ENCODE results near the gene AMPH.
"Not testable (repeated sequence)": the region's sequence is repeated elsewhere in the genome, so short reads cannot be mapped to it uniquely, and the experiment has no call there.

AMPH gene

DNA sequence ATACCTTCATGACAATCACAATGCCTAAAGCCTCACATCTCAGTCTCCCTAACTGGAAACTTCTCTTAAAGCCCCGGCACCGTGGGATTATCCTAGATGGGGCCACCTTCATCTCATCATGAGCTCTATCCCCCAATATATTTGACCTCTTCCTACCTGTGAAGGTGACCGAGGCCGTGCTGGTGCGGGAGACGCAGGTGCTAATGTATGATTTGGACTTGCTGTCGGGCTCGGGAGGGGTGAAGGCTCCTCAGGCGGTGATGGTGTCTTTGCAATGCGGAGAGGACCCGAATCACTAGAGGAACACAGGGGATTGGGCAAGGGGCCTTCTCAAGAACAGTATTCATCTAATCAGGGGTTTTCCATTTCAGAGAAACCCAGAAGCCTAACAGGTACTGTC lies 168.4 kb downstream of the AMPH start:
- DNase-seq (ENCODE audit: low read depth), result no peak

DNA sequence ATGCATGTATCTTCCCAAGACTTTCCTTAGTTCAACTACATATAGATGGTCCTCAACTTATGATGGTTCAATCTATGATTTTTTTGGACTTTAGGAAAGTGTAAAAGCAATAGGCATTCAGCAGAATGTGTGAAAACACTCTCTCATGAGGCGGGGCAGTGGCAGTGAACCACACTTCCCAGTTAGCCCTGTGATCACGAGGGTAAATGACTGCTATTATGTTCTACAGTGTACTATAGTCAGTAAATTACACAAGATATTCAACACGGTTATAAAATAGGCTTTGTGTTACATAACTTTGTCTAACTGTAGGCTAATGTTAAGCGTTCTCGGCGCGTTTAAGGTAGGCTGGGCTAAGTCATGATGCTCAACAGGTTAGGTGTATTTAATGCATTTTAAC lies 169.3 kb downstream of the AMPH start:
- DNase-seq (ENCODE audit: low read depth), result no peak

DNA sequence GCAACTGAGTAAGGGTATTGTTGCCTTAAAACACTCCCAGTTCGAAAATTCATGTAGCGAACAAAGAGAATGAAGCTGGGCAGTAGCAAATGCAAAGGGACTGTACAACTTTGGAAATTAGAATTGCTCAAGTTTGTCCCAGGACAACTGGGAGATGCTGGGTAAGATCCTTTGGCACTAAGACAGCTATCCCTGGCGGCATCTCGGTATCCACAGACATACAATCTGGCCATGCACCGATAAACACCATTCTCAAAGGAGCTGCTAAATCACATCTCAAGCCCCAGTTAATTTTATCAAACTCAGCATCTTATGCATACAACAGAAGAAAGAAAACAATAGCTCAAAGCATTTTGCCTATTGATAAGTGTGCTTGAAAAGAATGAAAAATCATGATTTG lies 177.3 kb downstream of the AMPH start:
- DNase-seq (ENCODE audit: low read depth), result no peak

DNA sequence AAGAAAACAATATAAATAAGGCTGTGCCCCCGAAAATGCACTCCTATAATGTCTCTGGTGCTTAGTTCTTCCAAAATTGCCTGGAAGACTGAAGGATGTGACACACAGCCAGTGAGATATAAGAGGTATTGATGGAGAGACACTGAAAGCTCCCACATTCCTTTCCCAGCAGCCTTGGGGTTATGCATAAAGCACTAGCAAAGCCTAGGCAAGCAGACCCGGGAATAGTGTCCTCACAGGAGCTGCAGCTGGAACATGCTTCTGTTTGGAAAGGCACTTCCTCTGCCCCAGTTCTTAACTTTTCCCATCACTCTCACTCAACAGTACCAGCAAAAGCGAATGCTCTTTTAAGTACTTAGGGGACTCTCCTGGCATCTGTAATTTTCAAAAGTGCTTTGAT lies 178.0 kb downstream of the AMPH start:
- no peak for DNase-seq (ENCODE audit: low read depth)

DNA sequence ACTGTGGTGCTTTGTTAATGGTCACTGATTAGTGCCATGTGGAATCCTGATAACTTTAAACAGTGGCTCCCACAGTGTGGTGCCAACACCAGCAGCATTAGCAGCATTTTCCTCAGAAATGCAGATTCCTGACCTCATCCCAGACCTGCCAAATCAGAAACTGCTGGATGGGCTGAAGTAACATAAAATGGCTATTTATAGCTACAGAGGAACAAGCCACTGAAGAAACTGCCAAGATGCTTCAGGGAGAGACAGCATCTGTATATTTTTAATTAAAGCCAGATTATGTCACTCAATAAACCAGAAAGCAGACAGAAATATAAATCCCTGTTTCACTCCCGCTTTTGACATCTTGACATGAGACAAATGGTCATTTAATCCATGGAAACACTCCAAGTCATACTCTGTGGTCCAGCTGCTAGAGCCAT lies 178.5 kb downstream of the AMPH start:
- DNase-seq (ENCODE audit: low read depth), result peak; percentile 67

DNA sequence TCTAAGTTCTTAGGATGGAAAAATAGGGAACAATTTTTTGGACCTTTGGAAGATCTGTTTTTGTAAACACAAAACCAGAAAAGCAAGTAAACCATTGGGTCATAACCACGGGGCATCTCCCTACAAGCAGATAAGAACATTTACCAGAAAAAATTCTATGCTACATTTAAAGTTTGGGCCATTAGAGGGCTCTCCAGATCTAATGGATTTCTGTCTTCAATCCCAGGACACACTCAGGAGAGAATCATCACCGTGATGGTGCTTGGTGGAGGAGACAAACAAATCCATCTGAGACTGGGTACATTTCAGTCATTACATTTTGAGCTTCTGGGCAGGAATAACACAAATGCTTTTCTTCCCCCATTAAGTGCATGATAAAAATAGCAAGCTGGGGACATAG lies 179.3 kb downstream of the AMPH start:
- peak; percentile 34 for DNase-seq (ENCODE audit: low read depth)

DNA sequence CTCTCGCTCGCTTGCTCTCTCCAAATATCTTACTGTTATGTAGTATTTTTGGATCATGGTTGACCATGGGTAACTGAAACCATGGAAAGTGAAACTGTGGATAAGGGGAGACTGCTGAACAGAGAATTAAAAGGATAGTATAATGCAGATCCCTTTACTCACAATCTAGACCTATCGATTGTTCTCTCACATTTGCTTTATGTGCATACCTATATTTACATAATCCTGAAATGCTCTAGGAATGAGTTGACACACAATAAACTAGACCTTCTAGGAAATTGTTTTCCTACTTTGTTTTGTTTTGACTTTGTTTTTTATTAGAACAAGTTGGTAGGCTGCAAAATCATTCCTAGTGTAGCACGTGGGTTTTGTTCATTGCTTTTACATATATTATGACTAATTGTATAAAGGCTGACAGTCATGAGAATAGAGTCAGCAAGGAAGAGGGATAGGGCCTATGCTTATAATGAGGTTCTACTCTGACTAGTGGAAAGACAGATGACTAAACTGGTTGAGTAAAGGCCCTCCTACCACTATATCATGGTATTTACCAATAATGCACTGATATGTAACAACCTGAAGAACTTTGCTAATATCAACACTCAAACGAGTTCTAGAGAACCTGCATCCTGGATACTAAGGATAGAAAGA lies 182.5 kb downstream of the AMPH start:
- DNase-seq (ENCODE audit: low read depth), result no peak

DNA sequence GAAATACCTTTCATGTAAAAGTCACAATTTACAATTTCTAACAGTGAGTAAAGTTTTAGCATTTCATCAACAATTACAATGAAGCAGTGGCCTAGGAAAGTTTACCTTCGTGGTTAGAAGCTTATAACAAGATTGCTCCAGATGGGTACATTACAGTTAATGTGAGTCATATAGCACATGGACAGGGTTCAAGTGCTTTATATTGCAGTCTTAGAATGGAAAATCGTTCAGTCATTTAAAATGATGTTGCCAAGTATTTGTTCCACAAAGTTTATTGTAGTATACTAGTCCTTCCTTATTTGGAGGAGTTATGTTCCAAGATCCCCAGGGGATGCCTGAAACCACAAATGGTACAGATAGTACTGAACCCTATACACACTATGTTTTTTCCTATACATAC lies 183.1 kb downstream of the AMPH start:
- no peak for DNase-seq (ENCODE audit: low read depth)

DNA sequence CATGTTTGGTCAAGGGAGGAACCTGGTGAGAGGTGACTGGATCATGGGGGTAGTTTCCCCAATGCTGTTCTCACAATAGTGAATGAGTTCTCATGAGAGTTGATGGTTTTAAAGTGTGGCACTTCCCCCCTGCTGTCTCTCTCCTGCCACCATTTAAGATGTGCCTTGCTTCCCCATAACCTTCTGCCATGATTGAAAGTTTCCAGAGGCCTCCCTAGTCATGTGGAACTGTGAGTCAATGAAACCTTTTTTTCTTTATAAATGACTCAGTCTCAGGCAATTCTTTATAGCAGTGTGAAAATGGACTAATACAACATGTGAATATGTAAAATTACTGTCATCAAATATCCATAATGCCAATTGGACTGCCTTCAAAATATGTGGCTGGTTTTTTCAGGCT lies 192.2 kb downstream of the AMPH start:
- no peak for DNase-seq (ENCODE audit: low read depth)

DNA sequence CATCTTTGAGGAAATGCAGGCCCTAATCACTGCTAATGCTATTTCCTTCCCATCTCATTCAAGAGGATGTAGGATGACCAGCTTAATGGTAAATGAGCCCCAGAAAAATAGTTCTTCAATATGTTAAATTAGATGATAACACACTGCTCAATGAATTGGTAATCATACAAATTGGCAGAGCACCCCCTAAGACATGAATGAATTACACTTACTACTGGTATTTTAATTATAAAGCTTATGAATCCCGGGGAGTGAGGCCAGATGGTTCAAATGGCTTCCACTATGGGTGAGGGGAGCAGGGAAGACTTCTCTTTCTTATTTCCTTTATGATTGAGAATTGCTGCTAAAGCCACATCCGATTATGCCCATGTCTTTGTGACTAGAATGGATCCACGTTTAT lies 198.5 kb downstream of the AMPH start:
- DNase-seq (ENCODE audit: low read depth), result no peak

DNA sequence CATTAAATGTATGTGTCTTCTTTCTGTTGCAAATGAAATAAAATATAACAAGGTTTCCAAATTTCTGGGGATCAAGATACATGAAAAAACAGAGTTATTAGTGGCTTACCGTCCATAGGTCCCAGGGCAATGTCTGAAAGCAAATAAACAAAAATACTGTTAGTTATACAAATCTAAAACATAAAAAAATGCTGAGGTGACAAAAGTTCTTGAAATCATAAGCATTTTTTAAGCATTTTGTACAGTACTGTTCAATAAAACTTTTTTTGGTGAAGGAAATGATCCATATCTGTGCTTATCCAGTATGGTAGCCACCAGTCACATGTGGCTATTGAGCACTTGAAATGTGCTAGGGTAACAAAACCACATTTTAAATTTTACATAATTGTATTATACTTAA lies 199.1 kb downstream of the AMPH start:
- no peak for DNase-seq (ENCODE audit: low read depth)

DNA sequence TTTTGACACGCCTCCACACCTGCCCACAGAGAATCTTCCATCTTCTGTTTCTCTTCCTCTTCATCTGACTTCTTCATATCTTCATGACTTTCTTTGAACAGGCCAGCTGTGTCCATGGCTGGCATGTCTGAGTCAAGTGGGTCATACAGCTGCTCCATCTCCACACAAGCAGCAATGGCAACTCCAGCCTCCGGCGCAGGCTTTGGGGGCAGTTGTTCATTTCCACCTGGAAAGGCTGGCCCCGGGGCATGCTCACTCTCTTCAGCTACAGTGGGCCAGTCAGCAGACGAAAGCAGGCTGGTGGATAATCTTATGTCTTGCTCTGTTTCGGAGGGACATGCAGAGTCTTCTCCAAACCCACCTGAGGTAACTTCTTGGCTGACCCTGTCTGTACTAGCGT lies 202.1 kb downstream of the AMPH start:
- no peak for DNase-seq (ENCODE audit: low read depth)

DNA sequence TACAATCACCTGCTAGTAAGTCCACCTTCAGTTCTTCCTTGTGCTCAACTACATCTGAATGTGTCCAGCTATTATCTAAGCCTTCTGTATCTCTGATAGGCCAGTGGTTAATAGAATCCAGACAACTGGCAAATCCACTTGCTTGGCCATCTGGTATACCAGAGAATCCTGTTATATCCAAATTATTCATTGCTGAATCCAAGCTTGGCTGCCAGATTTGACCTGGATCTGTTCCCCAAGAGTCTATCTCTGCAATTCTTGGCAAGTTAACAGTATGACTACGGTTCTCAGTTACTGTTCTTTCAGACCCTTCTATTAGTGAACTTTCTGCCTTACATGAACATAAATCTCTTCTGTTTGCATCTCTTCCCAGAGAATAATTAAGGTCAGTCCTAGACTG lies 203.1 kb downstream of the AMPH start:
- DNase-seq (ENCODE audit: low read depth), result peak; percentile 37

DNA sequence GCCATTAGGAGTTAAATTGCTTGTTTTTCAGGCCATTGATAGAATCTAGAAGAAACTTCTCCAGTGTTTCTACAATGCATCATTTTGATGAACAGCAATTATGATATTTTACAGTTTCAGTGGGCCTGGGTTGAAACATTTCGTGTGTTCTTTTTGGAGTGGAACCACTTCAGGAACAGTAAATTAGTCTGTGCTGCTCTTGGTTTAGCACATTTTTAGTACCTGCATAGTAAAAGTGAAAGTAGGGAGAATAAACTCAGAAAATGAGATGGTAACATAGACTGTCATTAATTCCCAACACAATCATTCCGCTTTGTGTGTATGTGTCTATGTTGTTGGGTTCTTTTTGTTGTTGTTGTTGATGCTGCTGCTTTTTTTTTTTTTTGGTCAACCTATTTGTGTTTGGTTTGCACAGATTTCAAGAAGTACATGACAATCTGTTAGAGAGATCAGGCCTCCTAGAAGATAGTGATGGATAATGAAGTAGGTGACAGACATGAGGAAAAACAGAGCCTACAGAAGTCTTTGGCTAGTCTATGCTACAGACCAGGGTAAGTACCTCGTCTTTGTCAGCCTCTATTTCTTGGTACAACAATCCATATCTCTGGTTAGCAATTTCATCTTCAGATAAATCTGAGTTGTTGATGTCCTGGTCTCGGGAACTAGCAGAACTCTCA lies 203.8 kb downstream of the AMPH start:
- DNase-seq (ENCODE audit: low read depth), result no peak

DNA sequence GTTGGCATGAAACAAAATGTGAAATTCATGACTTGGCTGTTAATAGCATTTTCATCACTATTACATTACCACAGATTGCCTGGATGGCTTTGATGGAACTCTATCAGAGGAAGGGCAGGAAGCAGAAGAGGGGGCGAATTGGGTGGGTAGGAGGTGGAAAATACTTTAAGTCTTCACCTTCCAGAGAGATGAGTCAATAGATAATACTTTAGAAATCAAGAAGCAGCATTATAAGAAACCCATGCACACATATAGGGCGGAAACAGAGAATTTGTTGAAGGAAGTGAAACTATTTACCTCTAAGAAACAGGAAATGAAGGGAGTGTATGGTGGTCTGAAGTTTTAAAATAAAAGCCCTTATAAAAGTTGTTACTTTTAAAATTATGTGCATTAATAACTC lies 205.7 kb downstream of the AMPH start:
- DNase-seq (ENCODE audit: low read depth), result no peak

DNA sequence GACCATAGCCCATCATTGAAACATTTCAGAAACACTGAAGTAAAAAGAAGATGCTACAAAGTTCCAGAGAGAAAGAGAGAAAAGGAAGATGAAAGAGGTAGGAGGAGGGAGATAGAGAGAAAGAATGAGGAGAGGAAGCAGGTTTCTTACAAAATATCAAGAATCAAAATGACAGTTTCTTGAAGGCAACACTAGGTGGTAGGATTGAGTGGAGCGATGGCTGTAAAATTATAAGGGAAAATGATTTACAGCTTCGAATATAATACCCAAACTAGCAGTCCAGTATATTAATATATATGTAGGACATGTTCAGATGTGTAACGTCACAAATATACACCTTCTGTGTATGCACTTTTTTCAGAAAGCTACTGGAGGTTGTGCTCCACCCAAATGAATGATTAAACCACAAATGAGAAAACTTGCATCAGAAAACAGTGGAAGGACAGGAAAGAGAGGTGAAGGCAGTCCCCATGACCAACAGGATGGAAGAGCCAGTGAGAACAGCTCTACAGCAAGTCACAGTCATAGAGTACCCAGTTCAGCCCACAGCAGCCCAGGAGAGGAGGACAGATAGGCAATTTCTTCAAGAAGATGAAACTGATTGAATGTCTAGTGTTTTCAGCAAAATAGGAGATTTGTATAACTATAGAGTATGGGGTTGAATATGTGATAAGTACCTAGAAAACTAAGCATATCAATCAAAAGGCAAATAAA lies 206.3 kb downstream of the AMPH start:
- no peak for DNase-seq (ENCODE audit: low read depth)

DNA sequence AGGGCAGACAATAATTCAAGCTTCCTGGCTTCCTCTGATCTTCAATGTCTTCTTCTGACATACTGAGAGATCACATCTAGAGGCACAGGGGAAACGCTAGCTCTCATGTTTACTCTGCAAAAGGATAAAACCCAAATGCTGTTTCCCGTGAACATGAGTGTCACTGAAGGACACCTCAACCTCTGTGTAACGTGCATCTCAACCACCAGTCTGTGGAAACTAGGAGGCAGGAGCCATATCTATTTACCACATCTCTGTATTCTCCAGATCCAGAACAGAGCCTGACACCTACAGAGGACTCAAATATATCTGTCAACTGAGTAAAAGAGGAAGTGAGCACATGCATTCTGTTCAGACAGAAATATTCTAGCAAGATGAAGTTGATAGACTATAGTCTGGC lies 217.4 kb downstream of the AMPH start:
- no peak for DNase-seq (ENCODE audit: low read depth)

DNA sequence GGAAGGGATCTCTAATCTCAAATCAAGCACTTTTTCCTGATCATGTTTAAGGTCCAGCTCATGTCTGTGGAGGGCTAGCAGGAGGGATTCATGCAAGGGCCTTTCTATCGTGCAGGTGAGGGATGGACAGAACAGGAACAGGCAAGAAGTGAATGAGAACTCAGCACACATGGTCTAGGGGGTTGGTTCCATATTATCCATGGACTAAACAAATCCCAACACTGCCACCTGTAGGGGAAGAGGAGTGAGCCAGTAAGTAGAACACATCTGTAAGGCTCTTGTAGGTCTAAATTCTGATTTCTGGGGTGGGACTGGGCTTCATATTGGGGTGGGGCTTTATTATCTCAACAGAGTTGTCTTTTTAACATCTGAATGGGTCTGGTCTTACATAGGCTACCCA lies 219.8 kb downstream of the AMPH start:
- DNase-seq (ENCODE audit: low read depth), result no peak

DNA sequence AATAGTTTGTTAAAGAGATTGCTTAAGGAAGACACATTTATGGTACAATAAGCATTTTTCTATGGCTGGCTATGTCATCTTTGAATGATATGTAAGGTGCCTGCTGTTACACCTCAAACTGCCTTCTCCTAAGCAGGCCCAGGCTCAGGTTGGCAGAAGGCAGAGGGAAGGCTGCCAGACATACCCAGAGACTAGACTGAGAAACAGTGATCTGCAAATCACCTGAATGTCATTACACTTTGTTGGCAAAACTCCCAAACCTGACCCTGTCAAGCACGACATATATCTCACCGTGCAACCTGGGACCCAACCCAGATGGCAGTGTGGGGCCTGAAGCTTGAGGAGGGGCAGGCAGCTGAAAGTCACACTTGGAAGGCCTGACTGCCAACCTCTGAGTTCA lies 221.1 kb downstream of the AMPH start:
- DNase-seq (ENCODE audit: low read depth), result no peak

DNA sequence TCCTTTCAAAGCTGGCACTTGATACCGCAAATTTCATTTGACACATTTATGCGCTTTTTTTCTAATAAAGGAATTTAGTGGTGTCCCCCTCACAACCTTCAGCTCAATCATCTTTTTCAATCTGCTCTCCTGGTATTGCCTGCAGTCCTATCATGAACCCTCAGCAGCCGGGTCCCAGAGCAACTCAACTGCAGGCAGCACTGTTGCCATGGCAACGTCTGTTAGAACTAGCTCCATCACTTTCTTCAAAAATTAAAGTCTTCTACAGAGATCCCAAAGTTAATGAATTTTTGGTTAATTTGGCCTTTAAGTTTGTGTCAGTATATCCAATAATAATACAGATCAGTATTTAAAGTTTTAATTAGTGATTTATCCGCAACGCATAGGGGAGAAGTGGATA lies 221.6 kb downstream of the AMPH start:
- no peak for DNase-seq (ENCODE audit: low read depth)

DNA sequence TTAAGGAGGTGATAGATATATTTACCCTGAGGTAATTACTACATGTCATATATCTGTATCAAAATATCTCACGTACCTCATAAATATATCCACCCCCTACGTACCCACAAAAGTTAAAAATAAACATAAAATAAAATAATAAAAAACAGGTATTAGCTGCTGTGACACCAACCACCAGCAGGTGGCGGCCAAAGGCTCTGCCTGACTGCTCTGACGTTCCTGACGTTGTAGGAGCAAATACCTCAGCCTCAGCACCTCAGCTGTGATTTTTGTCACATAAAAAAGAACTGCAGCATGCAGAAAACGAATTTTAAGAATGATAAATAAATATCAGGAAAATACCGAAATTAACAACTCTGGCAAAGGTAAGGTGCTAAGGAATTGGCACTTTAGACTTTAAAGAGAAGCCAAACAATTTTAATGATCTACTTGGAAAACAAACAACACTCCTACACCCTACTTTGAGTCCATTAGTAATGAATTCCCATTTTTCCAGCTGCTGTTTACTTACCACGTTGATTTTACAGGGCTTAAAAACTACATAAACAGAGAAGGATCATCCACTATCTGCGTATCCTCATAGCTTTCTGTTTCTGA lies 232.3 kb downstream of the AMPH start:
- peak; percentile 13 for DNase-seq (ENCODE audit: low read depth)

DNA sequence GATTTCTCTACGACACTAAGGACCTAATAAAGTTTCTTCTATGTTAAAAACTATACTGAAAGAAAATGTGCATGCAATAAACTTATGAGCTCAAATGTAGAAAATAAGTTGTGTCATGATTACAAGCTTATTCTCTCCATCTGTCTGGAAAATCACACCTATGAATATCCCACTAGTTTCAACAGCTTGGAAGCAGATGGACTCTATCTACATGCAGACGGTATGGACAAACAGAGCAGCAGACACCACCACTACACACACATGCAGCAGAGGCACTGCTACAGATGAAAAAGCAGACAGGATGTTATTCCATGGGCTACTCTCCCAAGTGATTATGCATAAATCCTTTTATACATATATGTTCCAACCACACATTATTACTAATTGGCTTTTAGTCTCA lies 234.3 kb downstream of the AMPH start:
- no peak for DNase-seq (ENCODE audit: low read depth)

DNA sequence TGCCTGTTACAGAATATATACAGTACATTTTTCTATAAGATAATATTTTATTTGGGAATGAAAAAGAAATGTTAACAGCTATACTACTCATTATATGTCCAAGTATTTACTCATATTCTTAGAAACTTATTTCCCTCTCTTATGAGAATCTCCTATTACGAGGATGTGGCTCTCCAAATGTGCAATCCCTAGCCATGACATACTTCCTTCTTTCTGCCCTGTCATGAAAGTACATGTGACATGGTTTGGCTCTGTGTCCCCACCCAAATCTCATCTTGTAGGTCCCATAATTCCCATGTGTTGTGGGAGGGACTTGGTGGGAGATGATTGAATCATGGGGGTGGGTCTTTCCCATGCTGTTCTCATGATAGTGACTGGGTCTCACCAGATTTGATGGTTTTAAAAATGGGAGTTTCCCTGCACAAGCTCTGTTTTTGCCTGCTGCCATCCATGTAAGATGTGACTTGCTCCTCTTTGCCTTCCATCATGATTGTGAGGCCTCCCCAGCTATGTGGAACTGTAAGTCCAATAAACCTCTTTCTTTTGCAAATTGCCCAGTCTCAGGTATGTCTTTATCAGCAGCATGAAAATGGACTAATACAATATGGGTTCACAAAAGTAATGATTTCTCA lies 235.1 kb downstream of the AMPH start:
- DNase-seq (ENCODE audit: low read depth), result not testable (repeated sequence)

Measured in GM04504 (cell line).